Subcutaneous adipose tissue (tissue), 4 donors: ENCODE data around the gene CDR2L. TPM values are rescaled to one million over a fixed set of nuclear protein-coding genes. Genes with fewer than 3 reads are reported as not detected.

ENCODE experiments used
- CTCF ChIP-seq: fragments of 450-650 bp; IDR thresholded peaks from one replicate; pipeline ENCODE4 v1.5.1; 2016; ENCODE audit warnings: low read depth, mild to moderate bottlenecking, control low read depth, antibody characterized with exemption, moderate library complexity
- total RNA-seq, 4 donors: library from RNA; depleted of rRNA; stranded (reverse); fragments of >200 nt; gene quantifications; one replicate each; pipeline ENCODE4 v1.1.0, GENCODE V29; 2016

Gene CDR2L
- total RNA-seq, 4 donors from 2014 or later, result 5.1 to 8.5 (median 5.9) TPM

- TF ChIP-seq CTCF, result no peak
Measured at GRCh38 chr17:75001915-75002843, 14.7 kb downstream of the CDR2L start.

GRCh38 chr17:75003070-75003956 lies 15.9 kb downstream of the CDR2L start:
- TF ChIP-seq CTCF, result no peak

GRCh38 chr17:75003957-75004355 lies 16.5 kb downstream of the CDR2L start:
- no peak for TF ChIP-seq CTCF

GRCh38 chr17:75004371-75004770 lies 16.9 kb downstream of the CDR2L start:
- no peak for TF ChIP-seq CTCF

GRCh38 chr17:75005291-75005690 lies 17.9 kb downstream of the CDR2L start:
- no peak for TF ChIP-seq CTCF

GRCh38 chr17:75006653-75007052 lies 19.2 kb downstream of the CDR2L start:
- no peak for TF ChIP-seq CTCF

GRCh38 chr17:75008373-75008772 lies 20.9 kb downstream of the CDR2L start:
- no peak for TF ChIP-seq CTCF
